ENCODE data around the gene NEK11.
"Not testable (repeated sequence)": the region's sequence is repeated elsewhere in the genome, so short reads cannot be mapped to it uniquely, and the experiment has no call there.

NEK11 gene

DNA sequence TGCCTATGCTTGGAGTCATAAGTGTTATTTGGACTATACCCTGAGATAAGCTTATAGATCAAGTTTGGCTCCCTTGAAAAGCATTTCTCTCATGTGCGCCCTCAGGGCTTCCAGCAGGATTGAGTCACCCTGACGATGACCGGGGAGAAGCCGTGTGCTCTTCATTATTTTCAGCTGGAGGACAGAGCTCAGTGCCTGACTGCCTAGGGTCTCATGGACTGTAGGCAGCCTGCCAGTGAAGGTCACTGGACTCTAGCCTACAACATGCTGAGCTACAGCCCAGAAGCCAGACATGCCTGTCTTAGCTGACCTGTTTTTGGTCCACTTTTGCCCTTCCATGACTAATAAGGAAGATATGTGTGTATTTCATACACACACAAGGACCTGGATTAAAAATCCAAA, 323.3 kb downstream of the NEK11 start:
- H3K27me3 ChIP-seq (ENCODE audit: control insufficient read depth, insufficient read depth, low read length): no peaks in the 10 kb centered on the region
- no peak overlapping the region for H3K27ac ChIP-seq (ENCODE audit: low read length)
- DNase-seq (ENCODE audit: low read depth, low spot score): no peak
- no peak overlapping the region for H3K4me3 ChIP-seq (ENCODE audit: low read length)
- no CpG with 5 or more reads among the region's 4 CpGs for WGBS (ENCODE audit: insufficient coverage, insufficient read length)
- no peaks in the 10 kb centered on the region for H3K9me3 ChIP-seq (ENCODE audit: control insufficient read depth, insufficient read depth, low read length)
- H3K4me1 ChIP-seq (ENCODE audit: control insufficient read depth, insufficient read depth, low read length): no peaks in the 10 kb centered on the region; the same call in 1 of the 2 replicates
- no peaks in the 10 kb centered on the region for H3K36me3 ChIP-seq (ENCODE audit: control insufficient read depth, insufficient read depth, low read length)

DNA sequence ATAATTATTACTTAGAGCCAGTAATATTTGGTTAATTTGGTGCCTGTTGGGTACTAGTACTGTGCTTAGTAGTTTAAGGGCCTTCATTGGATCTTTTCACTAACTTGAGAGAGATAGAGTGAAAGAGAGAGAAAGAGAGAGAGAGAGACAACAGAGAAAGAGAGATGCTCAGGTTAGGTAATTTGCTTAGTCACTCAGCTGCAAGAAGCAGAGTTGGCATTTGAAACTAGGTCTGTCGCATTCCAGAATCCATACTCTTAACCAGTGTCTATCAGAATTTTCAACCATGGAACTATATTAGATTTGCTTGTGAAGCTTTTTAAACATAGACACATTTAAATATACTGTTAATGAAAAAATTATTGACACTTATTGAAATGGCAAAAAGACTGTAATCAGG, 323.8 kb downstream of the NEK11 start:
- Histone ChIP-seq H3K27me3 (ENCODE audit: control insufficient read depth, insufficient read depth, low read length) (no peaks in the 10 kb centered on the region), H3K27ac (ENCODE audit: low read length) (no peak overlapping the region), H3K36me3 (ENCODE audit: control insufficient read depth, insufficient read depth, low read length) (no peaks in the 10 kb centered on the region), H3K9me3 (ENCODE audit: control insufficient read depth, insufficient read depth, low read length) (no peaks in the 10 kb centered on the region), H3K4me1 (ENCODE audit: control insufficient read depth, insufficient read depth, low read length) (no peaks in the 10 kb centered on the region; the same call in 1 of the 2 replicates), H3K4me3 (ENCODE audit: low read length) (no peak overlapping the region)
- no peak for DNase-seq (ENCODE audit: low read depth, low spot score)
- WGBS (ENCODE audit: insufficient coverage, insufficient read length): no CpG with 5 or more reads among the region's 1 CpG

GRCh38 chr3:131353016-131353877, 326.6 kb downstream of the NEK11 start:
- no peak for DNase-seq (ENCODE audit: low read depth, low spot score)
- Histone ChIP-seq H3K27ac (ENCODE audit: low read length) (no peak overlapping the region), H3K4me3 (ENCODE audit: low read length) (no peak overlapping the region), H3K36me3 (ENCODE audit: control insufficient read depth, insufficient read depth, low read length) (no peaks in the 10 kb centered on the region), H3K9me3 (ENCODE audit: control insufficient read depth, insufficient read depth, low read length) (no peaks in the 10 kb centered on the region), H3K4me1 (ENCODE audit: control insufficient read depth, insufficient read depth, low read length) (no peaks in the 10 kb centered on the region; the same call in 1 of the 2 replicates), H3K27me3 (ENCODE audit: control insufficient read depth, insufficient read depth, low read length) (no peaks in the 10 kb centered on the region)
- WGBS (ENCODE audit: insufficient coverage, insufficient read length): no CpG with 5 or more reads among the region's 2 CpGs

- Histone ChIP-seq H3K9me3 (ENCODE audit: control insufficient read depth, insufficient read depth, low read length) (no peaks in the 10 kb centered on the region), H3K4me3 (ENCODE audit: low read length) (no peak overlapping the region), H3K27ac (ENCODE audit: low read length) (no peak overlapping the region), H3K36me3 (ENCODE audit: control insufficient read depth, insufficient read depth, low read length) (no peaks in the 10 kb centered on the region), H3K27me3 (ENCODE audit: control insufficient read depth, insufficient read depth, low read length) (no peaks in the 10 kb centered on the region), H3K4me1 (ENCODE audit: control insufficient read depth, insufficient read depth, low read length) (no peaks in the 10 kb centered on the region; the same call in 1 of the 2 replicates)
- WGBS (ENCODE audit: insufficient coverage, insufficient read length): no CpG with 5 or more reads among the region's 2 CpGs
- no peak for DNase-seq (ENCODE audit: low read depth, low spot score)
These were observed 327.3 kb downstream of the NEK11 start for GRCh38 chr3:131353986-131354385.

DNA sequence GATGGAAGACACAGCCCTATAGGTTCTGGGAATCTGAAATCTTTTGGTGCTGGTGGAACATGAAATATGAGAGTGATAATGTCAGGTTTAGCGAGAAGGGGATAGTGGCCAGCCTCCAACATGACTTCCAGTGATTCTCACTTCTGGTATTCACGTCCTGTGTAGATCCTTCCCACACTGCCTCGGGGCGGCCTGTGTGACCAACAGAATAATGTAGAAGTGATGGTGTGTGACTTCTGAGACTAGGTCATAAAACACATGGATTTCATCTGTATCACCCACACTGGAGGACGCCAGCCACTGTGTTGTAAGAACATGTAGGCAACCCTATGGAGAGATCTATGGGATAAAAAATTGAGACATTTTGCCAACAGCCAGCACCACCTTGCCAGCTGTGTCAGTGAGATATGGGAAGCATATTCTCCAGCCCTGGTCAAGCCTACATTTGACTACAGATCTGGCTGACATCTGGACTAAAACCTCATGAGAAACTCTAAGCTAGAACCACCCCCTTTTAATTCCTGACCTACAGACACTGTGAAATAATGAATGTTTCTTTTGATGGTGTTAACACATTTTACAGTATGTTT, 329.4 kb downstream of the NEK11 start:
- no peaks in the 10 kb centered on the region for H3K36me3 ChIP-seq (ENCODE audit: control insufficient read depth, insufficient read depth, low read length)

GRCh38 chr3:131357275-131357674, 330.6 kb downstream of the NEK11 start:
- no peaks in the 10 kb centered on the region for H3K9me3 ChIP-seq (ENCODE audit: control insufficient read depth, insufficient read depth, low read length)
- no peaks in the 10 kb centered on the region for H3K4me1 ChIP-seq (ENCODE audit: control insufficient read depth, insufficient read depth, low read length)
- DNase-seq (ENCODE audit: low read depth, low spot score): no peak
- no peak overlapping the region for H3K4me3 ChIP-seq (ENCODE audit: low read length)
- H3K27ac ChIP-seq (ENCODE audit: low read length): no peak overlapping the region
- H3K36me3 ChIP-seq (ENCODE audit: control insufficient read depth, insufficient read depth, low read length): no peaks in the 10 kb centered on the region
- WGBS (ENCODE audit: insufficient coverage, insufficient read length): no CpG with 5 or more reads among the region's 1 CpG
- H3K27me3 ChIP-seq (ENCODE audit: control insufficient read depth, insufficient read depth, low read length): no peaks in the 10 kb centered on the region

More for the DNA sequence above, 329.4 kb downstream of the NEK11 start:
- Histone ChIP-seq H3K4me3 (ENCODE audit: low read length) (no peak overlapping the region), H3K27me3 (ENCODE audit: control insufficient read depth, insufficient read depth, low read length) (no peaks in the 10 kb centered on the region), H3K9me3 (ENCODE audit: control insufficient read depth, insufficient read depth, low read length) (no peaks in the 10 kb centered on the region), H3K4me1 (ENCODE audit: control insufficient read depth, insufficient read depth, low read length) (no peaks in the 10 kb centered on the region; the same call in 1 of the 2 replicates), H3K27ac (ENCODE audit: low read length) (no peak overlapping the region)
- no CpG with 5 or more reads among the region's 5 CpGs for WGBS (ENCODE audit: insufficient coverage, insufficient read length)
- no peak for DNase-seq (ENCODE audit: low read depth, low spot score)

DNA sequence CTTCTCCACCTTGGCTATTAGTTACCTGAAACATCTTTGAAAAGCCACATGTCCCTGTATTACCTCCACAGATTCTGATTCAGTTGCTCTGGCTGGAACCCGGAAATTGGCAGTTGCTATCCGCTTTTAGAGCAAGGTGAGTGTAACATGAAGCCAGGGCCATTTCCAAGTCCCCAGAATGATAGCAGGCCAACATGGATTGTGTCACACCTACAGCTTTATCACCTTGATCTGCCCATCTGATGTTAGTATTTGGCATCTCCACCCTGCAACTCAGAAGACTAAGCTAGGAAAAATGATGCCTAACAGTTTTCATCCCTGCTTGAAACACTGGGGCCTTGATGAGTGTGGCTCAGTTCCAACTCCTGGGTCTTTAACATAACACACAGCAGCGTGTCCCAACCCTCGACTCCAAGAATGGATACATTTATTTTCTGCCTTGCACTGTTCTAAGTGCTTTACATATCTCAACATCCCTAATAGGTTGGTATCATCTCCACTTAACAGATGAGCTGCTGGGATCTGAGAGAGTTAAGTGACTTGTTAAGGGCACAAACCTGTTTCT, 333.6 kb downstream of the NEK11 start:
- H3K27ac ChIP-seq (ENCODE audit: low read length): no peak overlapping the region
- no peaks in the 10 kb centered on the region for H3K36me3 ChIP-seq (ENCODE audit: control insufficient read depth, insufficient read depth, low read length)
- no peaks in the 10 kb centered on the region for H3K27me3 ChIP-seq (ENCODE audit: control insufficient read depth, insufficient read depth, low read length)
- DNase-seq (ENCODE audit: low read depth, low spot score): no peak
- H3K4me1 ChIP-seq (ENCODE audit: control insufficient read depth, insufficient read depth, low read length): no peaks in the 10 kb centered on the region
- no peaks in the 10 kb centered on the region for H3K9me3 ChIP-seq (ENCODE audit: control insufficient read depth, insufficient read depth, low read length)
- H3K4me3 ChIP-seq (ENCODE audit: low read length): no peak overlapping the region
- WGBS (ENCODE audit: insufficient coverage, insufficient read length): no CpG with 5 or more reads among the region's 4 CpGs

GRCh38 chr3:131361066-131361463, 334.4 kb downstream of the NEK11 start:
- H3K36me3 ChIP-seq (ENCODE audit: control insufficient read depth, insufficient read depth, low read length); H3K27ac ChIP-seq (ENCODE audit: low read length); H3K27me3 ChIP-seq (ENCODE audit: control insufficient read depth, insufficient read depth, low read length); DNase-seq (ENCODE audit: low read depth, low spot score); H3K4me1 ChIP-seq (ENCODE audit: control insufficient read depth, insufficient read depth, low read length); H3K9me3 ChIP-seq (ENCODE audit: control insufficient read depth, insufficient read depth, low read length): not testable (repeated sequence)
- H3K4me3 ChIP-seq (ENCODE audit: low read length): peak overlapping the region; percentile 26; the same call in 1 of the 2 replicates
- no CpG with 5 or more reads among the region's 7 CpGs for WGBS (ENCODE audit: insufficient coverage, insufficient read length)

GRCh38 chr3:131361464-131362421, 335.1 kb downstream of the NEK11 start:
- Histone ChIP-seq H3K4me3 (ENCODE audit: low read length) (peak overlapping the region; percentile 51), H3K4me1 (ENCODE audit: control insufficient read depth, insufficient read depth, low read length) (no peaks in the 10 kb centered on the region), H3K27ac (ENCODE audit: low read length) (no peak overlapping the region), H3K36me3 (ENCODE audit: control insufficient read depth, insufficient read depth, low read length) (no peaks in the 10 kb centered on the region), H3K9me3 (ENCODE audit: control insufficient read depth, insufficient read depth, low read length) (no peaks in the 10 kb centered on the region), H3K27me3 (ENCODE audit: control insufficient read depth, insufficient read depth, low read length) (no peaks in the 10 kb centered on the region)
- WGBS (ENCODE audit: insufficient coverage, insufficient read length): no CpG with 5 or more reads among the region's 64 CpGs
- peak; percentile 95 for DNase-seq (ENCODE audit: low read depth, low spot score)

DNA sequence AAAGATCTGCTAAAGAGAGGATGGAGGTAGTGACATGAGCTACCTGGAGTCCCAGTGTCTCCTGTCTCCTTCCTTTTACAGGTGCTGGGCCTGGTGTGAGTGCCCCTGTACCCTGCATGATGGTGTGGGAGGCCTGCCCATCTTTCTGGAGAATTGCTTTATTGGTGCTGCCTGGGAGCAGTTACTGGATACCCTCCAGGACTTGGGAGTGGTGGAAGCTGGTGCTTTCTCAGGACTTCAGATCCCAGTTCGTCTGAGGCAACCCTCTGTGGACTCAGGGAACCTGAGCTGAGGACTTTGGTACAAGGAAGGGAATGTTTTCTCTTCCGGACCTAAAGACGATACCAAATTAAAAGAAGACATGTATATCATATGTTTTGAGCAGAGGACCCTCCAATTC, 336.6 kb downstream of the NEK11 start:
- DNase-seq (ENCODE audit: low read depth, low spot score): no peak
- H3K27me3 ChIP-seq (ENCODE audit: control insufficient read depth, insufficient read depth, low read length): no peaks in the 10 kb centered on the region
- WGBS (ENCODE audit: insufficient coverage, insufficient read length): no CpG with 5 or more reads among the region's 3 CpGs
- no peaks in the 10 kb centered on the region for H3K9me3 ChIP-seq (ENCODE audit: control insufficient read depth, insufficient read depth, low read length)
- no peaks in the 10 kb centered on the region for H3K36me3 ChIP-seq (ENCODE audit: control insufficient read depth, insufficient read depth, low read length)
- no peaks in the 10 kb centered on the region for H3K4me1 ChIP-seq (ENCODE audit: control insufficient read depth, insufficient read depth, low read length)
- H3K4me3 ChIP-seq (ENCODE audit: low read length): no peak overlapping the region
- no peak overlapping the region for H3K27ac ChIP-seq (ENCODE audit: low read length)

Data from iPS DF 6.9 (cell line).